GM23338 (cell line): Measurements from ENCODE around the gene DMTF1. TPM values are rescaled to one million over a fixed set of nuclear protein-coding genes. Genes with fewer than 3 reads are reported as not detected.

Source experiments
- ATAC-seq: fragments of 200-7000 bp; cut with Tn5 transposase; 3 replicates; pipeline ENCODE4 v1.9.1; 2020
- DNase-seq: peaks from one replicate; pipeline ENCODE4 v3.0.0-alpha.2; 2015; ENCODE audit warnings: low spot score
- H2AFZ ChIP-seq: fragments of 200-600 bp; sonication (generic); 2 replicates; pipeline ENCODE4 v1.8.0; 2016; ENCODE audit warnings: antibody characterized with exemption, mild to moderate bottlenecking, moderate library complexity
- H3F3A ChIP-seq: fragments of 200-600 bp; sonication (generic); replicated peaks from 2 replicates; pipeline ENCODE4 v1.8.0; 2017; ENCODE audit warnings: antibody characterized with exemption, mixed run types, low read depth
- H3K27ac ChIP-seq: fragments of 200-600 bp; sonication (generic); 2 replicates; pipeline ENCODE4 v1.6.1; 2016; ENCODE audit warnings: low read depth
- H3K27me3 ChIP-seq: fragments of 200-600 bp; sonication (generic); 2 replicates; pipeline ENCODE4 v1.8.0; 2016; ENCODE audit warnings: mild to moderate bottlenecking, mixed run types, moderate library complexity; ENCODE audit not compliant: insufficient read depth
- H3K36me3 ChIP-seq: fragments of 200-600 bp; sonication (generic); 2 replicates; pipeline ENCODE4 v1.8.0; 2016; ENCODE audit warnings: mild to moderate bottlenecking; ENCODE audit not compliant: insufficient read depth
- H3K4me1 ChIP-seq: fragments of 200-600 bp; sonication (generic); 2 replicates; pipeline ENCODE4 v1.8.0; 2016; ENCODE audit warnings: mild to moderate bottlenecking, moderate library complexity; ENCODE audit not compliant: insufficient read depth
- H3K4me2 ChIP-seq: fragments of 200-600 bp; sonication (generic); 2 replicates; pipeline ENCODE4 v1.7.1; 2017; ENCODE audit warnings: mixed run types
- H3K4me3 ChIP-seq: fragments of 200-600 bp; sonication (generic); 2 replicates; pipeline ENCODE4 v1.6.1; 2016; ENCODE audit warnings: mixed run types
- H3K79me2 ChIP-seq: fragments of 200-600 bp; sonication (generic); replicated peaks from 2 replicates; pipeline ENCODE4 v1.8.0; 2017; ENCODE audit warnings: mild to moderate bottlenecking; ENCODE audit not compliant: insufficient read depth
- H3K9me2 ChIP-seq: fragments of 200-600 bp; sonication (generic); 2 replicates; pipeline ENCODE4 v1.8.0; 2017; ENCODE audit not compliant: insufficient read depth
- H4K20me1 ChIP-seq: fragments of 200-600 bp; sonication (generic); replicated peaks from 2 replicates; pipeline ENCODE4 v1.8.0; 2017; ENCODE audit warnings: mild to moderate bottlenecking; ENCODE audit not compliant: insufficient read depth
- H3K27ac Mint-ChIP-seq: 2 replicates; pipeline ENCODE4 v1.8.0; 2020; ENCODE audit warnings: inconsistent platforms, mild to moderate bottlenecking, moderate library complexity, mixed read lengths
- H3K27me3 Mint-ChIP-seq: 3 replicates; pipeline ENCODE4 v1.8.0; 2022; ENCODE audit warnings: low read depth, mild to moderate bottlenecking, moderate library complexity, mixed read lengths, inconsistent platforms; ENCODE audit not compliant: insufficient read depth, poor library complexity
- H3K36me3 Mint-ChIP-seq: 3 replicates; pipeline ENCODE4 v1.8.0; 2021; ENCODE audit warnings: low read depth, mild to moderate bottlenecking, inconsistent platforms, moderate library complexity, mixed read lengths
- H3K4me1 Mint-ChIP-seq: 3 replicates; pipeline ENCODE4 v1.8.0; 2020; ENCODE audit warnings: mild to moderate bottlenecking, inconsistent platforms, mixed read lengths
- H3K4me3 Mint-ChIP-seq: 3 replicates; pipeline ENCODE4 v1.8.0; 2021; ENCODE audit warnings: moderate library complexity, mild to moderate bottlenecking, inconsistent platforms, mixed read lengths
- H3K9me3 Mint-ChIP-seq: 3 replicates; pipeline ENCODE4 v1.8.0; 2020; ENCODE audit warnings: moderate library complexity, mild to moderate bottlenecking, inconsistent platforms, mixed read lengths
- CREB1 ChIP-seq: fragments of 250-450 bp; sonication (Bioruptor Pico); IDR thresholded peaks from 2 replicates; pipeline ENCODE4 v1.5.0; 2020; ENCODE audit warnings: low read depth, mild to moderate bottlenecking, moderate library complexity
- JUNB ChIP-seq: IDR thresholded peaks from one replicate; pipeline ENCODE4 v1.6.1; 2016; ENCODE audit warnings: antibody characterized with exemption; ENCODE audit not compliant: unreplicated experiment
- NANOG ChIP-seq: IDR thresholded peaks from 2 replicates; pipeline ENCODE4 v1.6.1; 2016; ENCODE audit warnings: antibody characterized with exemption, borderline replicate concordance
- POLR2AphosphoS5 ChIP-seq: IDR thresholded peaks from 2 replicates; pipeline ENCODE4 v1.6.1; 2016; ENCODE audit warnings: antibody characterized with exemption, low read depth
- ZNF331 ChIP-seq: fragments of 250-450 bp; sonication (Bioruptor Pico); IDR thresholded peaks from 2 replicates; pipeline ENCODE4 v1.5.0; 2020; ENCODE audit warnings: low read depth, mild to moderate bottlenecking, moderate library complexity
- ZNF462 ChIP-seq: fragments of 250-450 bp; sonication (Bioruptor Pico); IDR thresholded peaks from 2 replicates; pipeline ENCODE4 v1.5.0; 2020; ENCODE audit warnings: mild to moderate bottlenecking, moderate library complexity
- polyA plus RNA-seq: library from polyadenylated mRNA; unstranded; fragments of >200 nt; fragmentation: Nextera tagmentation; extraction: Ambion mirVana; gene quantifications from 2 replicates; pipeline ENCODE4 v1.2.1, GENCODE V29; 2016
- total RNA-seq: library from RNA; depleted of rRNA; stranded (reverse); fragments of >200 nt; shearing (Covaris generic); gene quantifications from 2 replicates; pipeline ENCODE4 v1.2.3, GENCODE V29; 2014
- TF ChIP-seq, protein P1 (sequence below), 2 experiments: fragments of 200-600 bp in 1 of 2; sonication (generic) in 1 of 2; conservative IDR thresholded peaks; 2 replicates each; pipeline versions ENCODE4 v1.5.1 to v1.6.1; 2016 to 2017; ENCODE audit warnings: antibody characterized with exemption in 2 of 2, low read depth in 2 of 2, mild to moderate bottlenecking in 2 of 2, moderate library complexity in 1 of 2
- TF ChIP-seq, protein P2 (sequence below): IDR thresholded peaks from 2 replicates; pipeline ENCODE4 v1.6.1; 2016; ENCODE audit warnings: antibody characterized with exemption

Gene DMTF1
- total and polyA plus RNA-seq, 2 experiments from 2014 or later, result 60.4 to 114 TPM

DNA sequence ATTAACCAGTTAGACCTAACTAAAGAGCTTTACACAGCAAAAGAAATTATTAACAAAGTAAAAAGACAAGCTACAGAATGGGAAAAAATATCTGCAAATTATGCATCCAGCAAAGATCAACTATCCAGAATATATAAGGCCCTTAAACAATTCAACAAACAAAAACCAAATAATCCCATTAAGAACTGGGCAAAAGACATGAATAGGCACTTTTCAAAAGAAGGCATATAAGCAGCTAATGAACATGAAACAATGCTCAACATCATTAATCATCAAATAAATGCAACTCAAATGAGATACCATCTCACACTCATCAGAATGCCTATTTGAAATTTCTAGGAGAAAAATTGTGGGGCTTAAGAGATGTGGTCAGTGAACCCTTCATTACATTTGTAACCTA, 15.0 kb upstream of the DMTF1 start (continued):
- TF ChIP-seq, protein P1, sequence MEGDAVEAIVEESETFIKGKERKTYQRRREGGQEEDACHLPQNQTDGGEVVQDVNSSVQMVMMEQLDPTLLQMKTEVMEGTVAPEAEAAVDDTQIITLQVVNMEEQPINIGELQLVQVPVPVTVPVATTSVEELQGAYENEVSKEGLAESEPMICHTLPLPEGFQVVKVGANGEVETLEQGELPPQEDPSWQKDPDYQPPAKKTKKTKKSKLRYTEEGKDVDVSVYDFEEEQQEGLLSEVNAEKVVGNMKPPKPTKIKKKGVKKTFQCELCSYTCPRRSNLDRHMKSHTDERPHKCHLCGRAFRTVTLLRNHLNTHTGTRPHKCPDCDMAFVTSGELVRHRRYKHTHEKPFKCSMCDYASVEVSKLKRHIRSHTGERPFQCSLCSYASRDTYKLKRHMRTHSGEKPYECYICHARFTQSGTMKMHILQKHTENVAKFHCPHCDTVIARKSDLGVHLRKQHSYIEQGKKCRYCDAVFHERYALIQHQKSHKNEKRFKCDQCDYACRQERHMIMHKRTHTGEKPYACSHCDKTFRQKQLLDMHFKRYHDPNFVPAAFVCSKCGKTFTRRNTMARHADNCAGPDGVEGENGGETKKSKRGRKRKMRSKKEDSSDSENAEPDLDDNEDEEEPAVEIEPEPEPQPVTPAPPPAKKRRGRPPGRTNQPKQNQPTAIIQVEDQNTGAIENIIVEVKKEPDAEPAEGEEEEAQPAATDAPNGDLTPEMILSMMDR (conservative IDR thresholded peaks at IDR 0.05; ENCODE audit: low read depth in 2 of 2), result no peak

- no peak overlapping the region for H3K4me3 ChIP-seq
- no peaks in the 10 kb centered on the region for H4K20me1 ChIP-seq
- H3K4me3 Mint-ChIP-seq, result no peak overlapping the region
- H3K4me1 Mint-ChIP-seq, result no peaks in the 10 kb centered on the region
- H3K4me2 ChIP-seq, result no peak overlapping the region
- H3K9me2 ChIP-seq, result no peaks in the 10 kb centered on the region; the same call in 1 of the 2 replicates
- H3K4me1 ChIP-seq, result no peaks in the 10 kb centered on the region
- no peaks in the 10 kb centered on the region for H3F3A ChIP-seq
- no peak overlapping the region for H3K27ac Mint-ChIP-seq
- no peak overlapping the region for H2AFZ ChIP-seq
- no peaks in the 10 kb centered on the region for H3K9me3 Mint-ChIP-seq
- H3K27me3 ChIP-seq, result no peaks in the 10 kb centered on the region
- H3K36me3 Mint-ChIP-seq, result no peaks in the 10 kb centered on the region
- DNase-seq, result no peak
- no peak for ATAC-seq
- no peak overlapping the region for H3K27ac ChIP-seq
- H3K36me3 ChIP-seq, result no peaks in the 10 kb centered on the region
- H3K79me2 ChIP-seq, result no peaks in the 10 kb centered on the region
- H3K27me3 Mint-ChIP-seq, result no peaks in the 10 kb centered on the region
- TF ChIP-seq POLR2AphosphoS5, result no peak
- TF ChIP-seq CREB1 (CRISPR knock-in tag), result no peak
- TF ChIP-seq JUNB, result no peak
- TF ChIP-seq NANOG, result no peak
Observed at GRCh38 chr7:87139514-87139913, 12.7 kb upstream of the DMTF1 start.

DNA sequence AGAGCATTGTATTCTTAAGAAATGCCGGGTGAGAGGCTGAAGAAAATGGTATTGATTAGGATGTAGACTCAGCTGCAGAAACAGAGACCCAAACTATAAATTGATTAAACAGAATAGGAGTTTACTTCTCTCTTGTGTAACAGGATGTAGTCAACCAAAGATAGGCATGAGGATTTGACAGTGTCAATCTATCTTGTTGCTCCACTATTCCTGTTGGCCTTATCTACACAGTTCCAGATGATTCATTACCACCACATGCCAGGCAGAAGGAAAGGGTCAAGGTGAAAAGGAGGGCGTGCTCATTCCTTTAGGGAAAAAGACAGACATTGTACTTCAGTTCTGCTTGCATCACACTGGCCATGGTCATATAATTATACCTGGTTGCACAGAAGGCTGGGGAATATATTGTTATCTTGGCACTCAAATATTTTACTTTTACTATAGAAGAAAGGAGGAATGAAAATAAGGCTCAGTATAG, 11.9 kb upstream of the DMTF1 start:
- no peak overlapping the region for H3K27ac Mint-ChIP-seq

More for the DNA sequence above, 11.9 kb upstream of the DMTF1 start:
- Histone ChIP-seq H3K4me1 (no peaks in the 10 kb centered on the region), H4K20me1 (no peaks in the 10 kb centered on the region), H3K79me2 (no peaks in the 10 kb centered on the region), H3K27me3 (no peaks in the 10 kb centered on the region), H3K4me2 (no peak overlapping the region), H3K36me3 (no peaks in the 10 kb centered on the region), H3K27ac (no peak overlapping the region), H3K9me2 (no peaks in the 10 kb centered on the region; the same call in 1 of the 2 replicates), H3K4me3 (no peak overlapping the region), H2AFZ (no peak overlapping the region), H3F3A (no peaks in the 10 kb centered on the region)
- TF ChIP-seq ZNF331 (no peak), ZNF462 (CRISPR knock-in tag) (no peak)
- TF ChIP-seq, protein P2, sequence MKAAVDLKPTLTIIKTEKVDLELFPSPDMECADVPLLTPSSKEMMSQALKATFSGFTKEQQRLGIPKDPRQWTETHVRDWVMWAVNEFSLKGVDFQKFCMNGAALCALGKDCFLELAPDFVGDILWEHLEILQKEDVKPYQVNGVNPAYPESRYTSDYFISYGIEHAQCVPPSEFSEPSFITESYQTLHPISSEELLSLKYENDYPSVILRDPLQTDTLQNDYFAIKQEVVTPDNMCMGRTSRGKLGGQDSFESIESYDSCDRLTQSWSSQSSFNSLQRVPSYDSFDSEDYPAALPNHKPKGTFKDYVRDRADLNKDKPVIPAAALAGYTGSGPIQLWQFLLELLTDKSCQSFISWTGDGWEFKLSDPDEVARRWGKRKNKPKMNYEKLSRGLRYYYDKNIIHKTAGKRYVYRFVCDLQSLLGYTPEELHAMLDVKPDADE, result no peak
- ATAC-seq (no peak), DNase-seq (no peak)
- no peaks in the 10 kb centered on the region for H3K36me3 Mint-ChIP-seq
- H3K9me3 Mint-ChIP-seq, result no peaks in the 10 kb centered on the region
- no peak overlapping the region for H3K4me3 Mint-ChIP-seq
- no peaks in the 10 kb centered on the region for H3K27me3 Mint-ChIP-seq
- no peaks in the 10 kb centered on the region for H3K4me1 Mint-ChIP-seq
